Ishikawa (cell line): Measurements from ENCODE around the gene LACTB.

Source experiments
- EP300 ChIP-seq: IDR thresholded peaks from 2 replicates; pipeline ENCODE4 v1.6.1; 2012; ENCODE audit warnings: borderline replicate concordance
- RAD21 ChIP-seq: IDR thresholded peaks from 2 replicates; pipeline ENCODE4 v1.6.1; 2012; ENCODE audit warnings: low read depth
- TAF1 ChIP-seq: IDR thresholded peaks from 2 replicates; pipeline ENCODE4 v1.6.1; 2012; ENCODE audit warnings: low read depth, mild to moderate bottlenecking
- TCF12 ChIP-seq: IDR thresholded peaks from 2 replicates; pipeline ENCODE4 v1.6.1; 2012; ENCODE audit warnings: low read depth
- TF ChIP-seq, protein P1 (sequence below): IDR thresholded peaks from 2 replicates; pipeline ENCODE4 v1.6.1; 2012

DNA sequence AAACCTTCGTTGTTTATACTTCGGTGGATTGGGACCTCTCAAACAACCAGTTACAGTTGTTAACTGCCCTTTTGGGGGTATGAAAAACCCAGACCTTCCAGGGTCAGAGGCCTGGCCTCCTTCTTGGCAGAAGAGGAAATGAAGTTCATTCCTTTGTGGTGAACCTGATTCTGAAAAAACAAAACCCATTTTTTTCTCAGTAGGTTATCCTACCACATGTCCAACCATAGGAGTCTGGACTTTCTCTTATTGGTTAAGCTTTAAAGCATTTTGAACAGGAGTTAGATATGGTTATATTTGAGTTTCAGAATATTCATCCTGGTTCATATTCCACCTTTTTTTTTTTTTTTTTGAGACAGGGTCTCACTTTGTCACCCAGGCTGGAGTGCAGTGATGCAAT, 7.2 kb upstream of the LACTB start:
- TF ChIP-seq TAF1 (no peak), RAD21 (no peak), TCF12 (no peak), EP300 (no peak)
- TF ChIP-seq, protein P1, sequence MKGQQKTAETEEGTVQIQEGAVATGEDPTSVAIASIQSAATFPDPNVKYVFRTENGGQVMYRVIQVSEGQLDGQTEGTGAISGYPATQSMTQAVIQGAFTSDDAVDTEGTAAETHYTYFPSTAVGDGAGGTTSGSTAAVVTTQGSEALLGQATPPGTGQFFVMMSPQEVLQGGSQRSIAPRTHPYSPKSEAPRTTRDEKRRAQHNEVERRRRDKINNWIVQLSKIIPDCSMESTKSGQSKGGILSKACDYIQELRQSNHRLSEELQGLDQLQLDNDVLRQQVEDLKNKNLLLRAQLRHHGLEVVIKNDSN: no peak
